Osteoblast (primary cell): ENCODE data around the gene TYRO3. TPM values are rescaled to one million over a fixed set of nuclear protein-coding genes. Genes with fewer than 3 reads are reported as not detected.

Experiments
- DNase-seq: peaks from one replicate; pipeline ENCODE4 v3.0.0; 2011; ENCODE audit warnings: low spot score, mixed read lengths; ENCODE audit not compliant: insufficient read length; ENCODE audit errors: missing footprints
- H2AFZ ChIP-seq: 2 replicates; pipeline ENCODE4 v1.6.0; 2011; ENCODE audit warnings: mild to moderate bottlenecking, low read length
- H3K27ac ChIP-seq: 2 replicates; pipeline ENCODE4 v1.5.1; 2011; ENCODE audit warnings: mild to moderate bottlenecking, low read depth, low read length, moderate library complexity
- H3K27me3 ChIP-seq: 2 replicates; pipeline ENCODE4 v1.6.0; 2012; ENCODE audit warnings: mild to moderate bottlenecking, control low read depth, inconsistent platforms, low read length, moderate library complexity; ENCODE audit not compliant: insufficient read depth
- H3K36me3 ChIP-seq: 2 replicates; pipeline ENCODE4 v1.5.1; 2011; ENCODE audit warnings: mild to moderate bottlenecking, low read length, control low read depth, moderate library complexity; ENCODE audit not compliant: insufficient read depth
- H3K4me1 ChIP-seq: 2 replicates; pipeline ENCODE4 v1.5.1; 2011; ENCODE audit warnings: mild to moderate bottlenecking, low read length, control low read depth, moderate library complexity; ENCODE audit not compliant: insufficient read depth
- H3K4me2 ChIP-seq: 2 replicates; pipeline ENCODE4 v1.6.0; 2011; ENCODE audit warnings: mild to moderate bottlenecking, low read length; ENCODE audit not compliant: insufficient read depth
- H3K4me3 ChIP-seq: fragments of 200-600 bp; sonication (generic); 3 replicates; pipeline ENCODE4 v1.5.1; 2012; ENCODE audit warnings: mild to moderate bottlenecking, low read length, inconsistent platforms; ENCODE audit not compliant: insufficient read depth
- H3K79me2 ChIP-seq: 2 replicates; pipeline ENCODE4 v1.6.0; 2012; ENCODE audit warnings: mild to moderate bottlenecking, low read length, control low read depth, inconsistent platforms; ENCODE audit not compliant: insufficient read depth
- H3K9me3 ChIP-seq: 2 replicates; pipeline ENCODE4 v1.5.1; 2011; ENCODE audit warnings: low read depth, low read length, control low read depth
- H4K20me1 ChIP-seq: 2 replicates; pipeline ENCODE4 v1.6.0; 2012; ENCODE audit warnings: mild to moderate bottlenecking, low read length, control low read depth; ENCODE audit not compliant: insufficient read depth
- total RNA-seq: library from RNA; depleted of rRNA; stranded (reverse); fragments of >200 nt; gene quantifications from 2 replicates; pipeline ENCODE4 v1.2.3, GENCODE V29; 2012
- TF ChIP-seq, protein P1 (sequence below): IDR thresholded peaks from 2 replicates; pipeline ENCODE4 v1.5.1; 2011; ENCODE audit warnings: mild to moderate bottlenecking, low read depth, low read length, moderate library complexity; ENCODE audit errors: extremely low read depth

TYRO3 gene
- total RNA-seq, 1 donor = 6.2 TPM

DNA sequence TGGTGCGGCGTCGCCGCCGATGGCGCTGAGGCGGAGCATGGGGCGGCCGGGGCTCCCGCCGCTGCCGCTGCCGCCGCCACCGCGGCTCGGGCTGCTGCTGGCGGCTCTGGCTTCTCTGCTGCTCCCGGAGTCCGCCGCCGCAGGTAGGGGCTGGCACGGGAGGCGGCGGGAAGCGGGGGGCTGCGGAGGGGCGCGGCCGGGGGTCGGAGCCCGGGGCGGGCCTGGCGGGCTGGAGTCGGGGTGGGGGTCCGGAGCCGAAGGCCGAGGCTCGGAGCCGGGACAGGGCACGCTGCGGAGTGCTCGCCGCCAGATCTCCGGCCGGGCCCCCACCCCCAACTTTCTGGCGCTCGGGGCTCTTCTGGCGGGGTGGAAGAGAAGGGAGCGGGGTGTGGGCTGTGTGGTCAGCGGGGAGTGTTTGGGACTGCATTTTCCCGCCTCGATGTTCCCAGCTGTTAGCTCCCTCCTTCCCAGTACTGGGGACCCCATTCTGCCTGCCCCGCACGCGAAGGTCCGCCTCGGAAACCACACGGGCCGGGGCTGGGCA lies 299 bp downstream of the TYRO3 start:
- Histone ChIP-seq H3K27me3 (no peaks in the 10 kb centered on the region), H2AFZ (peak overlapping the region; percentile 82), H3K79me2 (no peaks in the 10 kb centered on the region), H3K9me3 (no peaks in the 10 kb centered on the region), H3K27ac (no peak overlapping the region), H3K4me2 (peak overlapping the region; percentile 87), H4K20me1 (peaks cover 3% of the 10 kb centered on the region), H3K4me3 (peak overlapping the region; percentile 72), H3K36me3 (no peaks in the 10 kb centered on the region), H3K4me1 (peaks cover 25% of the 10 kb centered on the region)
- TF ChIP-seq, protein P1, sequence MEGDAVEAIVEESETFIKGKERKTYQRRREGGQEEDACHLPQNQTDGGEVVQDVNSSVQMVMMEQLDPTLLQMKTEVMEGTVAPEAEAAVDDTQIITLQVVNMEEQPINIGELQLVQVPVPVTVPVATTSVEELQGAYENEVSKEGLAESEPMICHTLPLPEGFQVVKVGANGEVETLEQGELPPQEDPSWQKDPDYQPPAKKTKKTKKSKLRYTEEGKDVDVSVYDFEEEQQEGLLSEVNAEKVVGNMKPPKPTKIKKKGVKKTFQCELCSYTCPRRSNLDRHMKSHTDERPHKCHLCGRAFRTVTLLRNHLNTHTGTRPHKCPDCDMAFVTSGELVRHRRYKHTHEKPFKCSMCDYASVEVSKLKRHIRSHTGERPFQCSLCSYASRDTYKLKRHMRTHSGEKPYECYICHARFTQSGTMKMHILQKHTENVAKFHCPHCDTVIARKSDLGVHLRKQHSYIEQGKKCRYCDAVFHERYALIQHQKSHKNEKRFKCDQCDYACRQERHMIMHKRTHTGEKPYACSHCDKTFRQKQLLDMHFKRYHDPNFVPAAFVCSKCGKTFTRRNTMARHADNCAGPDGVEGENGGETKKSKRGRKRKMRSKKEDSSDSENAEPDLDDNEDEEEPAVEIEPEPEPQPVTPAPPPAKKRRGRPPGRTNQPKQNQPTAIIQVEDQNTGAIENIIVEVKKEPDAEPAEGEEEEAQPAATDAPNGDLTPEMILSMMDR = no peak
- DNase-seq = peak; percentile 94

DNA sequence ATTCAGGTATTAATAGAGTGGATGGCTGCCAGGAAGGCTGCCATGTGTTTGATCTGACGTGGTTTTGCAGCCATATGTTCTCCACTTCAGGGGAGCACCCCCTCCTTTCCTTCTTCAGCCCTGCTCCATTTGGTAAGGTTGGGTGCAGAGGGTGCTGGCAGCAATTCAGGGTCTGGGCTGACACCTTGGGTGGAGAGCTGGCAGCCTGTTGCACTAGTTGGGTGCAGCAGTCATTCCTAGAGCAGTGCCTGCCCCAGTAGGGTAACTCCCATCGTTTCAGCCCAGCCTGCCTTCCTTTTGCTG lies 1.5 kb downstream of the TYRO3 start:
- Histone ChIP-seq H3K4me2 (no peak overlapping the region), H4K20me1 (peaks cover 3% of the 10 kb centered on the region), H3K27ac (no peak overlapping the region), H3K4me1 (peaks cover 25% of the 10 kb centered on the region), H3K79me2 (no peaks in the 10 kb centered on the region), H3K4me3 (no peak overlapping the region), H3K9me3 (no peaks in the 10 kb centered on the region), H3K36me3 (no peaks in the 10 kb centered on the region), H3K27me3 (no peaks in the 10 kb centered on the region), H2AFZ (no peak overlapping the region)
- no peak for DNase-seq
- TF ChIP-seq, protein P1 = no peak

DNA sequence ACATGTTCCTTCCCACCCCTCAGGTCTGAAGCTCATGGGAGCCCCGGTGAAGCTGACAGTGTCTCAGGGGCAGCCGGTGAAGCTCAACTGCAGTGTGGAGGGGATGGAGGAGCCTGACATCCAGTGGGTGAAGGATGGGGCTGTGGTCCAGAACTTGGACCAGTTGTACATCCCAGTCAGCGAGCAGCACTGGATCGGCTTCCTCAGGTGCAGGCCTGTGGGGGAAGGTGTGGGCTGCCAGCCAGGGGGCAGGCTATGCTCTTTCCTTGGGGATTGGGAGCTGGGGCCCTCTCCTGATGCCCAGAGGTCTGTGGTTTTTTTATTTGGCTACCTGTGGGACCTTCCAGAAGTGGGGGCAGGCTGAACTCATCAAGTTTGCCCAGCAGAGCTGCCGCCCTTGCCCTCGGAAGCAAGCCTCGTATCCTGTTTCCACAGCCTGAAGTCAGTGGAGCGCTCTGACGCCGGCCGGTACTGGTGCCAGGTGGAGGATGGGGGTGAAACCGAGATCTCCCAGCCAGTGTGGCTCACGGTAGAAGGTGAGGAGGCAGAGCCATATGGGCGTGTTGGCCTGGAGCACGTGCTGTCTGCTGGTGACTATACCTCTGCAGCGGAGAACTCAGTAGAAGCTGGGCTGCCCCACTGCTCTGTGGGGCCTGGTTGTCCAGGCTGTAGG lies 2.2 kb downstream of the TYRO3 start:
- peaks cover 3% of the 10 kb centered on the region for H4K20me1 ChIP-seq
- DNase-seq = no peak
- H3K79me2 ChIP-seq = no peaks in the 10 kb centered on the region
- no peaks in the 10 kb centered on the region for H3K9me3 ChIP-seq
- H3K36me3 ChIP-seq = no peaks in the 10 kb centered on the region
- no peak overlapping the region for H3K4me2 ChIP-seq
- TF ChIP-seq, protein P1 = no peak
- H3K27ac ChIP-seq = no peak overlapping the region
- H3K4me1 ChIP-seq = peaks cover 25% of the 10 kb centered on the region
- H3K4me3 ChIP-seq = no peak overlapping the region
- no peak overlapping the region for H2AFZ ChIP-seq
- H3K27me3 ChIP-seq = no peaks in the 10 kb centered on the region

DNA sequence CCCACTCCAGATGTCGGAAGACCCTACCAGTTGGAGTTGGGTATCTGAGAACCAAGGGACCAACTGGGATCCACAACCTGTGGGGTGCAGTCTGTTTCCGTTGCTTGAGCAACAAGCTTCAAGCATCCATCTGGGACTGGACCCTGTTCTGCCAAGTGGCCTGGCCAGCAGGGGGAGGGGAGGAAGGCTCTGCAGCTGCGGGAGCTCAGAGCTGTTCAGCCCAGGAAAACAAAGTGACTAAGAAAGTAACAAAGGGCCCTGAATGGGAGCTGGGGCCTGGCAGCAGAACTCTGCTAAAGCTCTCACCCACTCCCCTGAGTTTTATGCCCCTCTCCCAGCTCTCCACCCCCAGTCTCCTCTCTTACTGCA lies 2.7 kb downstream of the TYRO3 start:
- Histone ChIP-seq H2AFZ (no peak overlapping the region), H3K79me2 (no peaks in the 10 kb centered on the region), H3K27me3 (no peaks in the 10 kb centered on the region), H3K27ac (no peak overlapping the region), H4K20me1 (peaks cover 3% of the 10 kb centered on the region), H3K36me3 (no peaks in the 10 kb centered on the region), H3K4me2 (no peak overlapping the region), H3K4me3 (no peak overlapping the region), H3K9me3 (no peaks in the 10 kb centered on the region), H3K4me1 (peaks cover 28% of the 10 kb centered on the region)
- peak; percentile 97 for DNase-seq
- TF ChIP-seq, protein P1 = no peak
